Measurements from ENCODE around the gene CLDN14.

DNA sequence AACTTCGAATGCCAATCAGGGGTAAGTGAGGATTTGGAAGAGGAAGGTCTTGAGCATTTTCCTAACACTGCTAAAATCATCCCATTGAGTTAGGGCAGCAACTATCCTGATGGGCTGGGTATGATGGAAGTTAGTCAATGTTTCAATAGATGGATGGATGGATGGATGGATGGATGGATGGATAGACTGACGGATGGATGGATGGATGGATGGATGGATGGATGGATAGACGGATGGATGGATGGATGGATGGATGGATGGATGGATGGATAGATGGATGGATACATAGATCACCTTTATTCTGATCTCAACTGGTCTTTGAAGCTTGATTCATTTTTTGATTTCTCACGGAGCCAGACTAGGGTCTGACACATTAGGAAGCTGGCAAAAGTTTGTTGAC lies 2.3 kb upstream of the CLDN14 start:
- TF ChIP-seq, protein P1, sequence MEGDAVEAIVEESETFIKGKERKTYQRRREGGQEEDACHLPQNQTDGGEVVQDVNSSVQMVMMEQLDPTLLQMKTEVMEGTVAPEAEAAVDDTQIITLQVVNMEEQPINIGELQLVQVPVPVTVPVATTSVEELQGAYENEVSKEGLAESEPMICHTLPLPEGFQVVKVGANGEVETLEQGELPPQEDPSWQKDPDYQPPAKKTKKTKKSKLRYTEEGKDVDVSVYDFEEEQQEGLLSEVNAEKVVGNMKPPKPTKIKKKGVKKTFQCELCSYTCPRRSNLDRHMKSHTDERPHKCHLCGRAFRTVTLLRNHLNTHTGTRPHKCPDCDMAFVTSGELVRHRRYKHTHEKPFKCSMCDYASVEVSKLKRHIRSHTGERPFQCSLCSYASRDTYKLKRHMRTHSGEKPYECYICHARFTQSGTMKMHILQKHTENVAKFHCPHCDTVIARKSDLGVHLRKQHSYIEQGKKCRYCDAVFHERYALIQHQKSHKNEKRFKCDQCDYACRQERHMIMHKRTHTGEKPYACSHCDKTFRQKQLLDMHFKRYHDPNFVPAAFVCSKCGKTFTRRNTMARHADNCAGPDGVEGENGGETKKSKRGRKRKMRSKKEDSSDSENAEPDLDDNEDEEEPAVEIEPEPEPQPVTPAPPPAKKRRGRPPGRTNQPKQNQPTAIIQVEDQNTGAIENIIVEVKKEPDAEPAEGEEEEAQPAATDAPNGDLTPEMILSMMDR (IDR thresholded peaks at IDR 0.05; ENCODE audit: insufficient read depth, low read depth, low read length), result no peak
- no peak for TF ChIP-seq EZH2 (IDR thresholded peaks at IDR 0.05; ENCODE audit: insufficient read depth, low read length)

All from astrocyte (in vitro differentiated cells and primary cell).